ENCODE results near the gene GALR3.

The GALR3 gene

GRCh38 chr22:37824674-37825641, 1.8 kb downstream of the GALR3 start:
- no peak for DNase-seq

GRCh38 chr22:37827056-37827455, 3.9 kb downstream of the GALR3 start:
- no peak for DNase-seq

GRCh38 chr22:37830093-37830842, 7.1 kb downstream of the GALR3 start:
- no peak for DNase-seq

GRCh38 chr22:37831472-37831871, 8.3 kb downstream of the GALR3 start:
- no peak for DNase-seq

- DNase-seq: no peak
Measured at GRCh38 chr22:37832022-37832857, 9.1 kb downstream of the GALR3 start.

GRCh38 chr22:37842015-37842793, 19.0 kb downstream of the GALR3 start:
- DNase-seq: no peak

GRCh38 chr22:37843741-37844089, 20.5 kb downstream of the GALR3 start:
- no peak for DNase-seq

GRCh38 chr22:37844904-37845329, 21.7 kb downstream of the GALR3 start:
- no peak for DNase-seq

GRCh38 chr22:37846433-37846832, 23.3 kb downstream of the GALR3 start:
- no peak for DNase-seq

- no peak for DNase-seq
Measured at GRCh38 chr22:37848587-37849088, 25.5 kb downstream of the GALR3 start.

- DNase-seq: peak; percentile 76 to 84 (median 77)
Measured at GRCh38 chr22:37849089-37849751, 26.0 kb downstream of the GALR3 start, which contains the start of gene EIF3L. Gene EIF3L (plus strand): TSS chr22:37849419. CDS start chr22:37849450, 31 bp downstream.

- DNase-seq: no peak
Measured at GRCh38 chr22:37850801-37851200, 27.6 kb downstream of the GALR3 start.

GRCh38 chr22:37852418-37852817, 29.2 kb downstream of the GALR3 start:
- no peak for DNase-seq

GRCh38 chr22:37854946-37855345, 31.8 kb downstream of the GALR3 start:
- DNase-seq: no peak

- DNase-seq: no peak
Measured at GRCh38 chr22:37855462-37855861, 32.3 kb downstream of the GALR3 start.

- DNase-seq: no peak
Measured at GRCh38 chr22:37860796-37861421, 37.7 kb downstream of the GALR3 start.

GRCh38 chr22:37862570-37863325, 39.6 kb downstream of the GALR3 start:
- no peak for DNase-seq

GRCh38 chr22:37865510-37865909, 42.3 kb downstream of the GALR3 start:
- no peak for DNase-seq

GRCh38 chr22:37870273-37870672, 47.1 kb downstream of the GALR3 start:
- no peak for DNase-seq

Measured in NCI-H1417 (cell line).